Liver (tissue), 3 donors: Measurements from ENCODE around the gene WDR11.

Source experiments
- CTCF ChIP-seq: fragments of 150-350 bp; IDR thresholded peaks from 2 replicates; pipeline ENCODE4 v1.5.1; 2017; ENCODE audit warnings: improper control_type of control experiment, low read depth, low read length; ENCODE audit not compliant: missing input control
- EGR1 ChIP-seq, 2 donors: IDR thresholded peaks; 2 replicates each; pipeline ENCODE4 v1.6.1; 2016 to 2018; ENCODE audit warnings: antibody characterized with exemption in 2 of 2, low read depth in 2 of 2
- HNF4A ChIP-seq, 2 donors: conservative IDR thresholded peaks; 2 replicates each; pipeline ENCODE4 v1.6.1; 2016; ENCODE audit warnings: antibody characterized with exemption in 2 of 2, mild to moderate bottlenecking in 2 of 2
- JUND ChIP-seq, 2 donors: IDR thresholded peaks; 2 replicates each; pipeline ENCODE4 v1.6.1; 2016; ENCODE audit warnings: antibody characterized with exemption in 2 of 2
- MAX ChIP-seq: IDR thresholded peaks from 2 replicates; pipeline ENCODE4 v1.6.1; 2016; ENCODE audit warnings: antibody characterized with exemption
- REST ChIP-seq: IDR thresholded peaks from 2 replicates; pipeline ENCODE4 v1.6.1; 2016; ENCODE audit warnings: antibody characterized with exemption, mild to moderate bottlenecking
- SP1 ChIP-seq: IDR thresholded peaks from 2 replicates; pipeline ENCODE4 v1.6.1; 2018; ENCODE audit warnings: antibody characterized with exemption, mild to moderate bottlenecking
- YY1 ChIP-seq: IDR thresholded peaks from 2 replicates; pipeline ENCODE4 v1.6.1; 2016; ENCODE audit warnings: antibody characterized with exemption, mild to moderate bottlenecking
- ZBTB33 ChIP-seq: IDR thresholded peaks from 2 replicates; pipeline ENCODE4 v1.6.1; 2016; ENCODE audit warnings: antibody characterized with exemption
- donor health status: healthy.
- donor health status: healthy.

- no peak for TF ChIP-seq CTCF
- no peak for TF ChIP-seq REST
- no peak for TF ChIP-seq JUND (IDR thresholded peaks at IDR 0.05)
- no peak for TF ChIP-seq MAX
- TF ChIP-seq YY1 = no peak
- no peak for TF ChIP-seq HNF4A (conservative IDR thresholded peaks at IDR 0.05)
- no peak for TF ChIP-seq EGR1 (IDR thresholded peaks at IDR 0.05; ENCODE audit: low read depth in 2 of 2)
- TF ChIP-seq ZBTB33 = no peak
- TF ChIP-seq SP1 = no peak
Observed at GRCh38 chr10:120917521-120918250, 66.5 kb downstream of the WDR11 start.
